Subcutaneous adipose tissue (tissue), 4 donors: ENCODE measurements around the gene IQUB. TPM values are rescaled to one million over a fixed set of nuclear protein-coding genes. Genes with fewer than 3 reads are reported as not detected.

ENCODE experiments used
- CTCF ChIP-seq: fragments of 450-650 bp; IDR thresholded peaks from one replicate; pipeline ENCODE4 v1.5.1; 2016; ENCODE audit warnings: low read depth, mild to moderate bottlenecking, control low read depth, antibody characterized with exemption, moderate library complexity
- total RNA-seq, 4 donors: library from RNA; depleted of rRNA; stranded (reverse); fragments of >200 nt; gene quantifications; one replicate each; pipeline ENCODE4 v1.1.0, GENCODE V29; 2016

The IQUB gene
- total RNA-seq, 4 donors from 2014 or later = 0.38 to 1.1 (median 0.51) TPM; not detected in 1

DNA sequence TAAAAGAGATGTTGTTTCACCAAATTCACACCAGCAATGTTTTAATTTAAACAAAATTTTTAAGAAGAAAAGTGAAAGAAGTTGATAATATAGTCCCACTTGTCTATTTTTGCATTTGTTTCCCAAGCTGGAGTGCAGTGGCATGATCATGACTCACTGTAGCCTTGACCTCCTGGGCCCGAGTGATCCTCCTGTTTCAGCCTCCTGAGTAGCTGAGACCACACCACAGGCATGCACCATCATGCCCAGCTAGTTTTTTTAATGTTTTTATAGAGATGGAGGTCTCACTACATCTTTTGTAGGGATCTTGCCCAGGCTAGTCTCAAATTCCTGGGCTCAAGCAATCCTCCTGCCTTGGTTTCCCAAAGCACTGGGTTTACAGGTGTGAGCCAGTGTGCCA, 37.3 kb upstream of the IQUB start:
- no peak for TF ChIP-seq CTCF

GRCh38 chr7:123571187-123571586, 36.8 kb upstream of the IQUB start:
- no peak for TF ChIP-seq CTCF

GRCh38 chr7:123570390-123571182, 36.2 kb upstream of the IQUB start:
- TF ChIP-seq CTCF = no peak

- no peak for TF ChIP-seq CTCF
Measured at GRCh38 chr7:123569352-123570010, 35.1 kb upstream of the IQUB start.

GRCh38 chr7:123562121-123562520, 27.7 kb upstream of the IQUB start:
- no peak for TF ChIP-seq CTCF

GRCh38 chr7:123558289-123558874, 24.0 kb upstream of the IQUB start:
- TF ChIP-seq CTCF = no peak
